Stimulated activated effector memory CD8-positive, alpha-beta T cell treated with anti-CD3 and anti-CD28 coated beads, Interleukin-12 subunit alpha, Interleukin-12 subunit beta, amount 100 ng/mL, for 72 hours (primary cell): Measurements from ENCODE around the gene BRMS1.
A peak's percentile ranks its signal among the peaks of the same experiment; 100 is the strongest.
"Not testable (repeated sequence)": the region's sequence is repeated elsewhere in the genome, so short reads cannot be mapped to it uniquely, and the experiment has no call there.

Experiments used
- ATAC-seq: fragments of 150-1000 bp; cut with Tn5 transposase; 2 replicates; pipeline ENCODE4 v1.10.0; 2021
- DNase-seq, 2 donors: peaks; one replicate each; pipeline ENCODE4 v3.0.0; 2021 to 2022; ENCODE audit warnings: low spot score in 2 of 2
- H3K27ac Mint-ChIP-seq: one replicate; pipeline ENCODE4 v1.8.0; 2022; ENCODE audit warnings: mild to moderate bottlenecking, mixed read lengths
- H3K36me3 Mint-ChIP-seq: one replicate; pipeline ENCODE4 v1.8.0; 2022; ENCODE audit warnings: mild to moderate bottlenecking, mixed read lengths
- H3K4me1 Mint-ChIP-seq: one replicate; pipeline ENCODE4 v1.8.0; 2022; ENCODE audit warnings: mixed read lengths
- H3K4me3 Mint-ChIP-seq: one replicate; pipeline ENCODE4 v1.8.0; 2022; ENCODE audit warnings: mild to moderate bottlenecking, mixed read lengths
- H3K9me3 Mint-ChIP-seq: one replicate; pipeline ENCODE4 v1.8.0; 2022; ENCODE audit warnings: mixed read lengths

BRMS1 gene

GRCh38 chr11:66324664-66325063 is 20.2 kb downstream of the BRMS1 start:
- DNase-seq (no peak), ATAC-seq (no peak)
- no peak overlapping the region for H3K4me3 Mint-ChIP-seq
- no peaks in the 10 kb centered on the region for H3K9me3 Mint-ChIP-seq
- no peaks in the 10 kb centered on the region for H3K36me3 Mint-ChIP-seq
- H3K4me1 Mint-ChIP-seq, result peaks cover 58% of the 10 kb centered on the region
- peak overlapping the region; percentile 37 for H3K27ac Mint-ChIP-seq

DNA sequence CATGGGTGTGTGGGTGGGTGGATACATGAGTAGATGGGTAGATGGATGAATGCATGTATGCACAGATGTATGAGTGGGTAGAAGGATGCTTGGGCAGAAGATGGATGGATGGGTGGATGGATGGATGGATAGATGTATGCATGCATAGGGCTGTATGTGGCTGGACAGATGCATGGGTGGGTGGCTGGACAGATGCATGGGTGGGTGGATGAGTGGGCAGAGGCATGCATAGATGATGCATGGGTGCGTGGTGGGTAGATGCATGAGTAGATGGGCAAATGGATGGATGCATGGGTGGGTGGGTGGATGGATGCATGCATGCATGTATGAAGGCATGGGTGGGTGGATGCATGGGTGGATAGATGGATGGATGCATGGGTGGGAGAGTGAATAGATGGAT is 21.2 kb downstream of the BRMS1 start:
- H3K9me3 Mint-ChIP-seq, result no peaks in the 10 kb centered on the region
- H3K36me3 Mint-ChIP-seq, result no peaks in the 10 kb centered on the region
- DNase-seq (no peak), ATAC-seq (no peak)
- H3K4me3 Mint-ChIP-seq, result no peak overlapping the region
- no peak overlapping the region for H3K27ac Mint-ChIP-seq
- H3K4me1 Mint-ChIP-seq, result peaks cover 64% of the 10 kb centered on the region

- Mint-ChIP-seq H3K4me3 (no peak overlapping the region), H3K36me3 (no peaks in the 10 kb centered on the region), H3K27ac (no peak overlapping the region), H3K9me3 (no peaks in the 10 kb centered on the region), H3K4me1 (peaks cover 64% of the 10 kb centered on the region)
- ATAC-seq, result no peak
- DNase-seq, result no peak
Measured at GRCh38 chr11:66322732-66323427, 22.0 kb downstream of the BRMS1 start.

DNA sequence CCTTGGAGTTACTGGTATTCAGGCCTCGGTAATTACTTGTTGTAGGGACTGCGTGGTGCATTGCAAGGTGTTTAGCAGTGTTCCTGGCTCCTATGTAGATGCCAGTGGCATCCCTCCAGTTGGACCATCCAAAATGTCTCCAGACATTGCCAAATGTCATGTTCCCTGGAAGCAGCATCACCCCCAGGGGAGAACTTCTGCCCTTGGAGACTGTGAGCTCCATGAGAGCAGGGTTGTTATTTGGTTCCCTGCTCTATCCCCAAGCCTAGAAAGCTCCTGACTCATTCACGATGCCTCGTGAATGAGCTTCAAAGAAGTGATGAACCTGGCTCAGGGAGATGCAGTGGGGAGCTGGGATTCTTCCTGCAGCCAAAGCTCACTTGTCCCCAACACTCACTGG is 23.3 kb downstream of the BRMS1 start:
- no peak overlapping the region for H3K27ac Mint-ChIP-seq
- DNase-seq, result no peak
- H3K4me3 Mint-ChIP-seq, result no peak overlapping the region
- peaks cover 62% of the 10 kb centered on the region for H3K4me1 Mint-ChIP-seq
- no peaks in the 10 kb centered on the region for H3K36me3 Mint-ChIP-seq
- no peaks in the 10 kb centered on the region for H3K9me3 Mint-ChIP-seq
- no peak for ATAC-seq

DNA sequence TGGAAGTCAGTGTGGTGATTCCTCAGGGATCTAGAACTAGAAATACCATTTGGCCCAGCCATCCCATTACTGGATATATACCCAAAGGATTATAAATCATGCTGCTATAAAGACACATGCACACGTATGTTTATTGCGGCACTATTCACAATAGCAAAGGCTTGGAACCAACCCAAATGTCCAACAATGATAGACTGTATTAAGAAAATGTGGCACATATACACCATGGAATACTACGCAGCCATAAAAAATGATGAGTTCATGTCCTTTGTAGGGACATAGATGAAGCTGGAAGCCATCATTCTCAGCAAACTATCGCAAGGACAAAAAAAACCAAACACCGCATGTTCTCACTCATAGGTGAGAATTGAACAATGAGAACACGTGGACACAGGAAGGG is 24.2 kb downstream of the BRMS1 start:
- H3K9me3 Mint-ChIP-seq, ATAC-seq, H3K36me3 Mint-ChIP-seq, DNase-seq, H3K27ac Mint-ChIP-seq, H3K4me3 Mint-ChIP-seq: not testable (repeated sequence)
- peaks cover 57% of the 10 kb centered on the region for H3K4me1 Mint-ChIP-seq

DNA sequence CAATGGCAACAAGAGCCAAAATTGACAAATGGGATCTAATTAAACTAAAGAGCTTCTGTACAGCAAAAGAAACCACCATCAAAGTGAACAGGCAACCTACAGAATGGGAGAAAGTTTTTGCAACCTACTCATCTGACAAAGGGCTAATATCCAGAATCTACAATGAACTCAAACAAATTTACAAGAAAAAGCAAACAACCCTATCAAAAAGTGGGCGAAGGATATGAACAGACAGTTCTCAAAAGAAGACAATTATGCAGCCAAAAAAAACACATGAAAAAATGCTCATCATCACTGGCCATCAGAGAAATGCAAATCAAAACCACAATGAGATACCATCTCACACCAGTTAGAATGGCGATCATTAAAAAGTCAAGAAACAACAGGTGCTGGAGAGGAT is 24.6 kb downstream of the BRMS1 start:
- not testable (repeated sequence) for DNase-seq, H3K9me3 Mint-ChIP-seq, H3K36me3 Mint-ChIP-seq, ATAC-seq, H3K27ac Mint-ChIP-seq, H3K4me3 Mint-ChIP-seq
- peaks cover 59% of the 10 kb centered on the region for H3K4me1 Mint-ChIP-seq

DNA sequence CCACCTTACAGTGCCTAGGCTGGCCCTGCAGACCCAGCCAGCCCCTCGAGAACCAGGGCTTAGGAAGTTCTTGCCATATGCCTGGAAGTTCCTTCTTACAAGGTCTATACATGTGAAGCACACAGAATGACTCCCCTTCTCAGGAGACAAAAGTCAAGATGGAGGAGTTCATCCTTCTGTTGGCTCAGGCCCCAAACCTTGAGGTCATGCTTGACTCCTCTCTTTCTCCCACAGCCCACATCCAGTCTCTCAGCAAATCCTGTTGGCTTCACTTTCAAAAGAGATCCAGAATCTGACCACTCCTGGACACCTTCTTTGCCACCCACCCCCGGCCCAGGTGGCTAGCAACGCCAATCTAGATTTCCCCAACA is 26.3 kb downstream of the BRMS1 start:
- DNase-seq, result no peak
- ATAC-seq, result no peak
- Mint-ChIP-seq H3K4me3 (peak overlapping the region; percentile 46), H3K27ac (peak overlapping the region; percentile 88), H3K36me3 (no peaks in the 10 kb centered on the region), H3K9me3 (no peaks in the 10 kb centered on the region), H3K4me1 (peaks cover 66% of the 10 kb centered on the region)

- peak overlapping the region; percentile 88 for H3K27ac Mint-ChIP-seq
- H3K9me3 Mint-ChIP-seq, result no peaks in the 10 kb centered on the region
- peak in 1 of 2 donors; percentile 65 for DNase-seq
- peak overlapping the region; percentile 46 for H3K4me3 Mint-ChIP-seq
- peak; percentile 69 for ATAC-seq
- no peaks in the 10 kb centered on the region for H3K36me3 Mint-ChIP-seq
- peaks cover 60% of the 10 kb centered on the region for H3K4me1 Mint-ChIP-seq
Measured at GRCh38 chr11:66317723-66318599, 26.9 kb downstream of the BRMS1 start.

DNA sequence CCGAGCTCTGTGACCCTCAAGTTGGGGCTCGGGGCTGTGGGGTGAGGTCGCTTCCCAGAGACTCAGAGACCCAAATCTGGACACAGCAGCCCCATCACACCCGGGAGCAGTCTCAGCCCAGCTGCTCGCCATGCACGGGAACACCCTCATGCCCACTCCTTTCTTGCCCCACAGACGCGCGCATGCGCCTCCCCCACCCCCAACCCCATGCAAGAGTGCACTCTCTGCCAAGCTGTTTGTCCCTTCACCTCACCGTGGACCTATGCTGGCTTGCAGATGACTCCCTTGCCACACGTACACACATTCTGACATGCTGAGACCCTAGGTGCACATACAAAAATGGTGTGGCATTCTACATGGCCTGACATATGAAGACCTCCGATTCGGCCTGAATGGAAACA is 27.6 kb downstream of the BRMS1 start:
- Mint-ChIP-seq H3K9me3 (no peaks in the 10 kb centered on the region), H3K4me3 (peak overlapping the region; percentile 46), H3K4me1 (peaks cover 56% of the 10 kb centered on the region), H3K36me3 (no peaks in the 10 kb centered on the region), H3K27ac (peak overlapping the region; percentile 63)
- ATAC-seq (peak; percentile 11), DNase-seq (peak in 1 of 2 donors; percentile 66)

DNA sequence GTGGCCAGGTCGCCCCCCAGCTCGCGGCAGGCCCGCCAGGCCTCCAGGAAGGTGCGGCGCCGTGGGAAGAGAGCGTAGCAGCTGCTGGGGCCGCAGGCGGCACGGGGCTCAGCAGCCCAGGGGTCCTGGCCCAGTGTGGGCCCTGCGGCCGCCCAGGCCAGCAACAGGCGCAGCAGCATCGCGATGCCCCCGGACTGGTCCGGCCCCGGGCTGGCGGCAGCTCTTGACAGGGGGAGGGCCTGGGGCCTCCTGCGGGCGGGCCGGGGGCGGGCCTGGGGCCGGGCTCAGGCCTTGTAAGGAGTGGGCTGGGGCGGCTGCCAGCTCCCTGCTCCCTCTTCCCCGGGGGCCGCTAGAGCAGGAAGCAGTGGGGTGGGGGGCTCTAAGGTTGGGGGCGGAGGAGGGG is 28.1 kb downstream of the BRMS1 start, which contains the start of gene CD248:
TSS of gene CD248 (minus strand) at position 196 of the 403 bp plus-strand sequence. CDS start at position 179, 17 bp downstream.
- Mint-ChIP-seq H3K9me3 (no peaks in the 10 kb centered on the region), H3K4me1 (peaks cover 58% of the 10 kb centered on the region), H3K36me3 (no peaks in the 10 kb centered on the region), H3K4me3 (peak within 1 kb of the TSS; percentile 88), H3K27ac (peak within 1 kb of the TSS; percentile 81)
- no peak for DNase-seq
- no peak for ATAC-seq

DNA sequence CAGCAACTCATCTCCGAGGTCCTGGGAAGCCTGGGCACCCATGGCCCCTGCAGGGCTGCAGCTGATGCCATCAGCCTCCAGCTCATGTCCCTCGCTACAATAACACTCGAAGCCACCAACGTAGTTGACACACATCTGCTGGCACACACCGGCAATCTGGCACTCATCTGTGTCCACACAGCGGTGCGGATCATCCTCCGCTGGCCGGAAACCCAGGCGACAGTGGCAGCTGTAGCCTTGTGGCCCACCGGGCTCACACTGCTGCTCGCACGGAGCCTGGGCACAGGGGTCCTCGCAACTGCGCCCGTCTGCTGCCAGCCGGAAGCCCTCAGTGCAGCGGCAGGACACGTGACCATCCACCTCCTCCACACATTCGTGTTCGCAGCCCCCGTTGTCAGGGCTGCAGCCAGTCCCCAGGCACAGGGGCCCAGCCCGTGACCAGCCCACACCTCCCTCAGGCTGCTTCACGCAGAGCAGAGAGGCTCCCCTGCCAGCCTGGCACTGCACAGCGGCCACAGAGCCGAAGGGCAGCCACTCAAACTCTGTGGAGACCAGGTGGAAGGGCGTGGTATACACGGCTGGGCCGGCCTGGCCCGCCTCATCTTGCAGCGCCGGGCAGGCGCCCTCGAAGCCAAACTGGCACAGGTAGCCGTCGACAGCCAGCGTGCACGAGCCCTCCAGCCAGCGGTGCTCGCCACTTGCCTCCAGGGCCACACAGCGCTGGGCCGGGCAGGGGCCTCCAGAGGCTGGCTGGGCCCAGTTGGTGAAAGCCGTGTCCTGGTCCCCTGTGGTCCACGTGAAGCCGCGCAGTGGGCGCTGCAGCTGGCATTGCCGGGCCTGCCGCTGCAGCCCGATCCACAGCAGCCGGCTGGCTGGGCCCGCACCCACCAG is 28.7 kb downstream of the BRMS1 start:
- Mint-ChIP-seq H3K4me3 (peak overlapping the region; percentile 88), H3K27ac (peak overlapping the region; percentile 81), H3K36me3 (no peaks in the 10 kb centered on the region), H3K9me3 (no peaks in the 10 kb centered on the region), H3K4me1 (peaks cover 61% of the 10 kb centered on the region)
- DNase-seq (no peak), ATAC-seq (no peak)

GRCh38 chr11:66315498-66315885 is 29.4 kb downstream of the BRMS1 start:
- Mint-ChIP-seq H3K27ac (peak overlapping the region; percentile 81), H3K4me3 (peak overlapping the region; percentile 88), H3K9me3 (no peaks in the 10 kb centered on the region), H3K36me3 (no peaks in the 10 kb centered on the region), H3K4me1 (peaks cover 61% of the 10 kb centered on the region)
- no peak for ATAC-seq
- no peak for DNase-seq

GRCh38 chr11:66314561-66315497 is 30.1 kb downstream of the BRMS1 start:
- ATAC-seq (no peak), DNase-seq (no peak)
- Mint-ChIP-seq H3K27ac (peak overlapping the region; percentile 81), H3K9me3 (no peaks in the 10 kb centered on the region), H3K36me3 (no peaks in the 10 kb centered on the region), H3K4me3 (peak overlapping the region; percentile 88), H3K4me1 (peaks cover 61% of the 10 kb centered on the region)

GRCh38 chr11:66314186-66314501 is 30.8 kb downstream of the BRMS1 start:
- H3K4me1 Mint-ChIP-seq, result peaks cover 57% of the 10 kb centered on the region
- H3K27ac Mint-ChIP-seq, result peak overlapping the region; percentile 73
- peak overlapping the region; percentile 88 for H3K4me3 Mint-ChIP-seq
- H3K9me3 Mint-ChIP-seq, result no peaks in the 10 kb centered on the region
- DNase-seq (no peak), ATAC-seq (no peak)
- no peaks in the 10 kb centered on the region for H3K36me3 Mint-ChIP-seq
